HG03139 (cell line): ENCODE measurements around the gene ROBO1.

Source experiments
- ATAC-seq: cut with Tn5 transposase; IDR thresholded peaks from one replicate; pipeline ENCODE4 v1.9.1; 2021; ENCODE audit not compliant: unreplicated experiment

The ROBO1 gene

GRCh38 chr3:79672075-79672474 is 95.7 kb downstream of the ROBO1 start:
- ATAC-seq = no peak

- no peak for ATAC-seq
Measured at GRCh38 chr3:79670178-79670577, 97.6 kb downstream of the ROBO1 start.

- no peak for ATAC-seq
Measured at GRCh38 chr3:79664455-79664854, 103.3 kb downstream of the ROBO1 start.

- ATAC-seq = no peak
Measured at GRCh38 chr3:79661896-79662295, 105.9 kb downstream of the ROBO1 start.

- ATAC-seq = no peak
Measured at GRCh38 chr3:79657076-79657475, 110.7 kb downstream of the ROBO1 start.

GRCh38 chr3:79654019-79654418 is 113.8 kb downstream of the ROBO1 start:
- no peak for ATAC-seq

- ATAC-seq = no peak
Measured at GRCh38 chr3:79653266-79653830, 114.5 kb downstream of the ROBO1 start.

GRCh38 chr3:79651536-79652065 is 116.2 kb downstream of the ROBO1 start:
- no peak for ATAC-seq

- ATAC-seq = no peak
Measured at GRCh38 chr3:79639855-79640254, 127.9 kb downstream of the ROBO1 start.

GRCh38 chr3:79636372-79636771 is 131.4 kb downstream of the ROBO1 start:
- no peak for ATAC-seq

GRCh38 chr3:79632842-79633241 is 135.0 kb downstream of the ROBO1 start:
- ATAC-seq = no peak

GRCh38 chr3:79618883-79619282 is 148.9 kb downstream of the ROBO1 start:
- no peak for ATAC-seq

- no peak for ATAC-seq
Measured at GRCh38 chr3:79606414-79606813, 161.4 kb downstream of the ROBO1 start.

GRCh38 chr3:79604681-79605080 is 163.1 kb downstream of the ROBO1 start:
- ATAC-seq = no peak

GRCh38 chr3:79602385-79602784 is 165.4 kb downstream of the ROBO1 start:
- no peak for ATAC-seq

- ATAC-seq = no peak
Measured at GRCh38 chr3:79598594-79598993, 169.2 kb downstream of the ROBO1 start.

- ATAC-seq = no peak
Measured at GRCh38 chr3:79597709-79598108, 170.1 kb downstream of the ROBO1 start.

GRCh38 chr3:79587150-79587549 is 180.6 kb downstream of the ROBO1 start:
- no peak for ATAC-seq

GRCh38 chr3:79586232-79586631 is 181.6 kb downstream of the ROBO1 start:
- no peak for ATAC-seq

GRCh38 chr3:79572930-79573329 is 194.9 kb downstream of the ROBO1 start:
- no peak for ATAC-seq

GRCh38 chr3:79568938-79569337 is 198.9 kb downstream of the ROBO1 start:
- no peak for ATAC-seq

GRCh38 chr3:79564192-79564591 is 203.6 kb downstream of the ROBO1 start:
- ATAC-seq = no peak

GRCh38 chr3:79560698-79561097 is 207.1 kb downstream of the ROBO1 start:
- ATAC-seq = no peak
